SH-SY5Y (cell line): ENCODE results near the gene ACVR1B.

Source experiments
- GATA2 ChIP-seq: IDR thresholded peaks from 2 replicates; pipeline ENCODE4 v1.6.1; 2011; ENCODE audit warnings: mild to moderate bottlenecking, low read depth, low read length
- GATA3 ChIP-seq: IDR thresholded peaks from 2 replicates; pipeline ENCODE4 v1.6.1; 2011; ENCODE audit warnings: low read depth, mild to moderate bottlenecking, low read length, moderate library complexity

GRCh38 chr12:52033446-52034140 lies 82.1 kb downstream of the ACVR1B start:
- TF ChIP-seq GATA2 (no peak), GATA3 (no peak)
